HG03432 (cell line): ENCODE data around the gene MFF.

Experiments used
- ATAC-seq: cut with Tn5 transposase; IDR thresholded peaks from one replicate; pipeline ENCODE4 v1.9.1; 2021; ENCODE audit warnings: mild to moderate bottlenecking, moderate library complexity; ENCODE audit not compliant: unreplicated experiment

The MFF gene

GRCh38 chr2:227404585-227405271, 79.7 kb downstream of the MFF start:
- ATAC-seq: no peak

- ATAC-seq: peak; percentile 54
Observed at GRCh38 chr2:227406177-227407031, 81.4 kb downstream of the MFF start.
